ENCODE results near the gene CFD. TPM values are rescaled to one million over a fixed set of nuclear protein-coding genes. Genes with fewer than 3 reads are reported as not detected.
A peak's percentile ranks its signal among the peaks of the same experiment; 100 is the strongest.

The CFD gene
- total and polyA plus RNA-seq, 2 experiments from 2014 or later, result 3.2 to 5.2 TPM

DNA sequence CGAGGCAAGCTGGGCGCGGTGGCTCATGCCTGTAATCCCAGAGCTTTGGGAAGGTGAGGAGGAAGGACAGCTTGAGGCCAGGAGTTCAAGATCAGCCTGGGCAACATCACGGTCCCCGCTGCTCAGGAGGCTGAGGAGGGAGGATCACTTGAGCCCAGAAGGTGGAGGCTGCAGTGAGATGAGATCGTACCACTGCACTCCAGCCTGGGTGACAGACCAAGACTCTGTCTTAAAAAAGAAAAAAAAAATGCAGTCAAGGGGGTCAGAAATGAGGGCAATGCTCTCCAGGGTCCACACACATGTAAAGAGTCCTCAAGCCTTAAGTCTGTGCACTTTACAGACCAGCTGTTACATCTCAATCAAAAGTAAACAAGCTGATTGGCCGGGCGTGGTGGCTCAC lies 45.1 kb downstream of the CFD start:
- no peak overlapping the region for H2AFZ ChIP-seq
- no peak overlapping the region for H3K27ac ChIP-seq
- H4K20me1 ChIP-seq (ENCODE audit: insufficient read depth), result no peaks in the 10 kb centered on the region
- in situ Hi-C loops (cut with MboI), result no loop called here
- TF ChIP-seq EZH2 (IDR thresholded peaks at IDR 0.05; ENCODE audit: insufficient read depth, poor library complexity, severe bottlenecking), result no peak
- no peak for TF ChIP-seq EZH2phosphoT487 (IDR thresholded peaks at IDR 0.05; ENCODE audit: insufficient read depth, low read depth)
- H3K9me3 ChIP-seq (ENCODE audit: low read depth), result no peaks in the 10 kb centered on the region
- peaks cover 73% of the 10 kb centered on the region for H3K79me2 ChIP-seq (ENCODE audit: insufficient read depth)
- H3K9me2 ChIP-seq (ENCODE audit: insufficient read depth), result no peaks in the 10 kb centered on the region
- no peaks in the 10 kb centered on the region for H3K4me1 ChIP-seq (ENCODE audit: insufficient read depth)
- DNase-seq, result no peak
- H3K4me3 ChIP-seq, result no peak overlapping the region
- 92 to 96% methylated on average over 8 of the region's 8 CpGs for WGBS, 2 experiments (ENCODE audit: low coverage in 1 of 2, low lambda C conversion rate in 2 of 2, missing lambda C conversion rate in 2 of 2)
- H3F3A ChIP-seq (ENCODE audit: insufficient read depth), result no peaks in the 10 kb centered on the region
- H3K4me2 ChIP-seq (ENCODE audit: unreplicated experiment), result no peak overlapping the region
- H3K9ac ChIP-seq, result no peak overlapping the region
- no peaks in the 10 kb centered on the region for H3K36me3 ChIP-seq (ENCODE audit: low read depth)
- H3K27me3 ChIP-seq (replicated peaks; ENCODE audit: insufficient read depth), result no peaks in the 10 kb centered on the region

- Histone ChIP-seq H3K4me1 (ENCODE audit: insufficient read depth) (no peaks in the 10 kb centered on the region), H3K9ac (no peak overlapping the region), H3K27me3 (replicated peaks; ENCODE audit: insufficient read depth) (no peaks in the 10 kb centered on the region), H3K4me2 (ENCODE audit: unreplicated experiment) (no peak overlapping the region), H3K27ac (no peak overlapping the region), H3F3A (ENCODE audit: insufficient read depth) (no peaks in the 10 kb centered on the region), H3K36me3 (ENCODE audit: low read depth) (no peaks in the 10 kb centered on the region), H3K4me3 (no peak overlapping the region), H4K20me1 (ENCODE audit: insufficient read depth) (no peaks in the 10 kb centered on the region), H2AFZ (no peak overlapping the region), H3K9me3 (ENCODE audit: low read depth) (no peaks in the 10 kb centered on the region), H3K79me2 (ENCODE audit: insufficient read depth) (peaks cover 92% of the 10 kb centered on the region), H3K9me2 (ENCODE audit: insufficient read depth) (no peaks in the 10 kb centered on the region)
- WGBS, 2 experiments (ENCODE audit: low coverage in 1 of 2, low lambda C conversion rate in 2 of 2, missing lambda C conversion rate in 2 of 2), result 98 to 99% methylated on average over 7 of the region's 7 CpGs
- in situ Hi-C loops (cut with MboI), result no loop called here
- DNase-seq, result no peak
- TF ChIP-seq EZH2phosphoT487 (IDR thresholded peaks at IDR 0.05; ENCODE audit: insufficient read depth, low read depth) (no peak), EZH2 (IDR thresholded peaks at IDR 0.05; ENCODE audit: insufficient read depth, poor library complexity, severe bottlenecking) (no peak)
Observed at GRCh38 chr19:906480-906879, 47.0 kb downstream of the CFD start.

DNA sequence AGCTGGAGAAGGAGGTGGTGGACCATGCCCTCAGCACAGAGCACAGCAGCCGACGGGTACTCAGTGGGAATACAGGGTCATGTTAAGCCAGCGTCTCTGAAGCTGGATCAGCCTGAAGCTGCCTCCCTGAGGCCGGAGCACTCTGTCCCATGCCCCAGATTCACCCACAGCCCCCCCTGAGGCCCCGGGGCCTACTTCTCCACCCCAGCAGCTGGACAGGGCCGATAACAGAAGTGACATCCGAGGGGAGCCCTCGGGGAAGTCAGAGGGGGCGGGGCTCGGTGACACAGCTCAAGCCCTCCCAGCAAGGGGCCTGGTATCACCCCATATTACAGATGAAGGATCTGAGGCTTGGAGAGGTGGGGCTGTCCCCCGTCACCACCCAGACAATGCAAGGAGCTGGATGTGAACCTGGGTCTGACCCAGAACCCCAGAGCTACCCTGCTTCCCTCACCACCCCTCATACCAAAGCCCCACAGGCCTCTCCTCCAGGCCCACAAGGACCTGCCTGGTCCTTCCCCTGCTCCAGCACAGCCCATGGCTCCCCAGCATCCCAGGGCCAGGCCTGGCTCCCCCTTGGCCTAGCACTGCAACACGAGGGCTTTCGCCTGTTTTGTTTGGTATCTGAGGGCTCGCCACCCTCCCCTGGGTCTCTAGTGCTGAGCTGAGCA lies 47.9 kb downstream of the CFD start:
- H3K27ac ChIP-seq, result no peak overlapping the region
- no peak for DNase-seq
- TF ChIP-seq EZH2 (IDR thresholded peaks at IDR 0.05; ENCODE audit: insufficient read depth, poor library complexity, severe bottlenecking) (no peak), EZH2phosphoT487 (IDR thresholded peaks at IDR 0.05; ENCODE audit: insufficient read depth, low read depth) (no peak)
- in situ Hi-C loops (cut with MboI), result no loop called here
- WGBS, 2 experiments (ENCODE audit: low coverage in 1 of 2, low lambda C conversion rate in 2 of 2, missing lambda C conversion rate in 2 of 2), result 79 to 80% methylated on average over 12 to 14 of the region's 14 CpGs
- H3K9ac ChIP-seq, result no peak overlapping the region
- H3K79me2 ChIP-seq (ENCODE audit: insufficient read depth), result peaks cover 93% of the 10 kb centered on the region
- H3K4me1 ChIP-seq (ENCODE audit: insufficient read depth), result no peaks in the 10 kb centered on the region
- H2AFZ ChIP-seq, result no peak overlapping the region
- H3K4me2 ChIP-seq (ENCODE audit: unreplicated experiment), result no peak overlapping the region
- no peaks in the 10 kb centered on the region for H3K36me3 ChIP-seq (ENCODE audit: low read depth)
- no peak overlapping the region for H3K4me3 ChIP-seq
- no peaks in the 10 kb centered on the region for H4K20me1 ChIP-seq (ENCODE audit: insufficient read depth)
- H3K9me2 ChIP-seq (ENCODE audit: insufficient read depth), result no peaks in the 10 kb centered on the region
- no peaks in the 10 kb centered on the region for H3K9me3 ChIP-seq (ENCODE audit: low read depth)
- H3K27me3 ChIP-seq (replicated peaks; ENCODE audit: insufficient read depth), result no peaks in the 10 kb centered on the region
- H3F3A ChIP-seq (ENCODE audit: insufficient read depth), result no peaks in the 10 kb centered on the region

DNA sequence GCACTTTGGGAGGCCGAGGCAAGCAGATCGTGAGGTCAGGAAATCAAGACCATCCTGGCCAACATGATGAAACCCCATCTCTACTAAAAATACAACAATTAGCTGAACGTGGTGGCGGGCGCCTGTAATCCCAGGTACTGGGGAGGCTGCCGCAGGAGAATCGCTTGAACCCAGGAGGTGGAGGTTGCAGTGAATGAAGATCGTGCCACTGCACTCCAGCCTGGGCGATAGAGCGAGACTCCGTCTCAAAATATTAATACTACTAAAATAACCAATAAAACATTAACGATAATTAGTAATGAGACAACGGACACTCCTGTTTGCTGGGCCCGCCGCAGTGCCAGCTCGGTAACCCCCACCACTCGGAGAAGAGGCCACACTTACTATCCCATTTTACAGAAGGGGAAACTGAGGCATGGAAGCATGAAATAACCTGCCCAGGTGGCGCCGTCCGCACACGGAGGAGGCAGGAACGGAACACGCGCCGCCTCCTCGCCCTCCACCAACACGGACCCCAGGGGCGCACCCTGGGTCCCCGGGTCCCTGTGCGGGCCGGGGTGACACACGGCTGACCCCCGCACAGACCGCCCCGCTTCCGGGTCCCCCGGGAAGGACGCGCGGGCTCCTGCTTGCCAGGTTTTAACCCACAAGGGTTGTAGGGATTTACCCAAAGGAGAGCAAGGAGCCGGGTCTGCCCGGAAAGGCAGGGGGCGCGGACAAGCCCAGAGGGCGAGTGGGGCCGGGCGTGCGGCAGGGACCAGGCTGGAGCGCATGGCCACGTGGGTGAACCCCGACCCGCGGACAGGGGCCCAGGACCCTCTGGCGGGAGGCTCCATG lies 52.0 kb downstream of the CFD start:
- WGBS, 2 experiments (ENCODE audit: low coverage in 1 of 2, low lambda C conversion rate in 2 of 2, missing lambda C conversion rate in 2 of 2), result 69 to 74% methylated on average over 54 of the region's 54 CpGs
- no peak for TF ChIP-seq EZH2phosphoT487 (IDR thresholded peaks at IDR 0.05; ENCODE audit: insufficient read depth, low read depth)
- TF ChIP-seq EZH2 (IDR thresholded peaks at IDR 0.05; ENCODE audit: insufficient read depth, poor library complexity, severe bottlenecking), result no peak
- Histone ChIP-seq H3K4me1 (ENCODE audit: insufficient read depth) (0 out of 2 replicates have a peak, but pooled peaks cover 3% of the 10 kb centered on the region), H3K9ac (no peak overlapping the region), H3K4me3 (peak overlapping the region; percentile 45; the same call in 1 of the 2 replicates), H3K9me2 (ENCODE audit: insufficient read depth) (no peaks in the 10 kb centered on the region), H3K79me2 (ENCODE audit: insufficient read depth) (peaks cover 72% of the 10 kb centered on the region), H4K20me1 (ENCODE audit: insufficient read depth) (no peaks in the 10 kb centered on the region), H3K4me2 (ENCODE audit: unreplicated experiment) (no peak overlapping the region), H3K36me3 (ENCODE audit: low read depth) (no peaks in the 10 kb centered on the region), H2AFZ (no peak overlapping the region), H3K27ac (no peak overlapping the region), H3K9me3 (ENCODE audit: low read depth) (no peaks in the 10 kb centered on the region), H3F3A (ENCODE audit: insufficient read depth) (peaks cover 4% of the 10 kb centered on the region; the same call in 1 of the 2 replicates), H3K27me3 (replicated peaks; ENCODE audit: insufficient read depth) (no peaks in the 10 kb centered on the region)
- in situ Hi-C loops (cut with MboI), result no loop called here
- DNase-seq, result no peak

Data from GM23248 (cell line).